T-helper 2 cell (primary cell): ENCODE measurements around the gene ACSL6.
A peak's percentile ranks its signal among the peaks of the same experiment; 100 is the strongest.

Experiments
- DNase-seq, 5 experiments: peaks; one replicate each; pipeline versions ENCODE4 v3.0.0 to v3.0.0-alpha.2; 2012 to 2022

The ACSL6 gene

DNA sequence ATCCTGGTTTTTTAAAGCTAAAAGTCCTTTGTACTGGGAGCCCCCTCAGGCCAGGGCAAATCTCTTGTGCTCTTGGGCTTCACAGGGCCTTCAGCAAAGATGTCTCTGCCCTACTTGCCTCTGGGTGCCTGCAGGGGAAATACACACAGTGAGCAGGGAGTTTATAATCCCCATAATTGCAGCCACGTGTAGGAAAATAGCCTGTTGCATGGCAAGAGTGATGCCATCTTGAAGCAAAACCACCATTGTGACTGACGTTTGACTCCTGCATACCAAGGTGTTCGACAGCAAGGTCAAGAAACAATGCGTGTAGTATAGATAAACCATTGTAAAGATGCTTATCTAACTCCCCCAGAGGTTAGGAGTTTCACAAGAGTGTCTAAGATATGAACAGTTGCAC, 37.6 kb upstream of the ACSL6 start:
- DNase-seq, result peak in 1 of 5 experiments; percentile 30

DNA sequence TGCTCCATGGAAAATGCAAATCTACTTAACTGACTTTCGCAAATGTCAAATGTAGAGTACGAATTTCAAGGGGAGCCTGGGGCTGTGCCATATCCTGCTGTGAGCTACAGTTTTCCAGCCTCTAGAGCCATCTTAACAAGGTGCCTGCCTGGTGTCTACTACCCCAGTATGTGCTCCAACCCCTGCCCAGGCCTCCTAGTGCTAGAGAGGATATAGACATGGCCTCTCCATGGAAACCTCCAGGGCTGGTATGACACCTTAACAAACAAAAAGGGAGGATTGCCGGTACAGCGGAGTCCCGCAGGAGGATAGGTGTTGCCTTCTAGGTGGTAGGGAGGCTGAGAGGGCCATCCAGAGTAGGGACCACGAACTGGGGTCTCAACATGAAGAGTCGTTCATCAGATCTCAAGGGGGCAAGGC, 35.4 kb upstream of the ACSL6 start:
- DNase-seq, result no peak

GRCh38 chr5:132044207-132044606, 32.7 kb upstream of the ACSL6 start:
- DNase-seq, result no peak

DNA sequence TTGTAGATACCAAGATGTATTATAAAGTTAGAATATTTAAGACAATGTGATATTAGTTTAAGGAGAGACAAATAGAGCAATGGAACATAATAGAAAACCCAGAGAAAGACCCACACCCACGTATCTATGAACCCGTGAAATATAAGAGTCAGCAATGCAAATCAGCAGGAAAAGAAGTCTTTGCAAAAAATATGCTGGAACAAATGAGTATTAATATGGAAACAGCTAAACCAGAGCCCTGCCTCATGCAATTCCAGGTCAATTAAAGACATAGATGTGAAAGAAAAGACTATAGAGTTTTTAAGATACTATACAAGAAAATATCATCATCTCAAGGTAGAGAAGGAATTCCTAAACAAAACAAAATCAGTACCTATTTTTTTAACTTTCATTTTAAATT, 25.9 kb upstream of the ACSL6 start:
- no peak for DNase-seq

GRCh38 chr5:132033122-132033521, 21.7 kb upstream of the ACSL6 start:
- DNase-seq, result no peak

- no peak for DNase-seq
Measured at GRCh38 chr5:132032196-132032595, 20.7 kb upstream of the ACSL6 start.

- DNase-seq, result no peak
Measured at GRCh38 chr5:132030610-132031009, 19.2 kb upstream of the ACSL6 start.

DNA sequence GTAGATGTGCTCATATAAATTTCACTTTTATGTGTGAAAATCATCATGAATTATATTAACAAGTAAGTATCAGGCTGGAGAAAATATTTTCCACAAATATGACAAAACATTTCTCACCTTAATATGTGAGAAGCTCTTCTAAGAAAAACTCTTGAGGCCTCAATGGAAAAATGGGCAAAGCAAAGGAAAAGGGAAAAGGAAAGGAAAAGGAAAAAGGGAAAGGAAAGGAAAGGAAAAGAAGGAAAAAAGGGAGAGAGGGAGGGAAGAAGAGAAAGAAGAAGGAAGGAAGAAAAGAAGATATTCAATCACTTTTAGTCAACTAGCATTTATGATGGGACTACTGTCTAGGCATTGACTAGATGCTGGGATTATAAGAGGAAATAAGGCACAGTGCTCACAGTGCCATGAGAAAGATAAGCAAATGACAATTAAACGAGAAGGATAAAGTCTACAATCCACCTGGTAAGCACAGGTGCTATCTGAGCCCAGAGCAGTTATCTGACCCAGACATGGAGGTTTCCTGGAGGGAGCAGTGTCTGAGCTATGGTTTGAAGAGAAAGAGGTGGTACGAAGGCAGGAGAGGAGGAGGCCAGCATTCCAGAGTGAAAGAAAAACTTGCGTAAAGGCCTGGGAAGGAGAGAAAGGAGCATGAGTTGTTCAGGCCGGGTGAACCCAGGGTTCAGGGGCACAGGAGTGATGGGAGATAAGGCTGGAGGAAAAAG, 18.3 kb upstream of the ACSL6 start:
- DNase-seq, result no peak

DNA sequence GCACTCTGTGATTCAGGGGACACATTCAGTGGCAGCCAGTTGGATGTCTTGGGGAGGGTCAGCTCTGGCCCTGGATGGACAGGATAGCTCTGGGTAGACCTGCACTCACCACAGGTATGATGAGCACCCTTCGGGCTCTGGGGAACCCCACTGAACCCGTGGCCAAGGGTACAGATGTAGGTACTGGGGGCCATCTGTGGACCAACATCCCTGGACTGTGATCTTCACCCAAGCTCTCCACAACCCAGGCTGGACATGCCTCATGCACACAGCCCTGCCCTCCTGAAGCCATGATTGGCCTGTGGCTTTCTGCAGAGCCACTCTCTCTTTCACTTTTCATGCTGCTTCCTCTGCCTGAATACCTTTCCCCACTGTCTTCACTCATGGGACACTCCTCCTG, 15.6 kb upstream of the ACSL6 start:
- no peak for DNase-seq

- peak in 2 of 5 experiments; percentile 74 to 82 for DNase-seq
Measured at GRCh38 chr5:132026516-132027008, 15.1 kb upstream of the ACSL6 start.

GRCh38 chr5:132025403-132025971, 14.0 kb upstream of the ACSL6 start:
- DNase-seq, result no peak

DNA sequence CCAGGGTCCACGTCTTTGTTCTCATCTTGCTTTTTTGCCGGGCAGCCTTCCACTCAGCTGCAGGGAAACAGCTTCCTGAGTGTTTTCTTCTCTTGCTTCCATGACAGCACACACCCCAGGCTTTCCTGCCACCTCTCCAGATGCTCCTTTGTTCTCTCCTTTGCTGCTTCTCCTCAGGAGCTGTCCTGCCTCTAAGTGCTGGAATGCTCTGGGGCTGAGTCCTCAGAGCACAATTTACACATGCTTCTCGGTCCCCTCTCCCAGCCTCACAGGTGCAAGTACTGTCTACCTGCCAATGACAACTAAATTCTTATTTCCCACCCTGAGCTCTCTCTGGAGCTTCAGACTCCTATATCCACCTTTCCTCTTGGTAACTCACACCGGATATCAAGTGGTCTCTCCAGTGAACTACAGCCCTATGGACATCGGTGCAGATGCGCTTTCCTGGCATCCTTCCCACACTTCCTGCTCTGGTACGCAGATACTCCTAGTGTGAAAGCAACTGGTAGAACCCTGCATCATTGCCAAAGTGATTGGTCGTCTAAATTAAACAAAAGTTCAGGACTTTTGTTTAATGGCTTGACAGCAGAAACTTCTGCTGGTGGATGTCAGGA, 13.4 kb upstream of the ACSL6 start:
- no peak for DNase-seq

- DNase-seq, result no peak
Measured at GRCh38 chr5:132024117-132024435, 12.6 kb upstream of the ACSL6 start.

DNA sequence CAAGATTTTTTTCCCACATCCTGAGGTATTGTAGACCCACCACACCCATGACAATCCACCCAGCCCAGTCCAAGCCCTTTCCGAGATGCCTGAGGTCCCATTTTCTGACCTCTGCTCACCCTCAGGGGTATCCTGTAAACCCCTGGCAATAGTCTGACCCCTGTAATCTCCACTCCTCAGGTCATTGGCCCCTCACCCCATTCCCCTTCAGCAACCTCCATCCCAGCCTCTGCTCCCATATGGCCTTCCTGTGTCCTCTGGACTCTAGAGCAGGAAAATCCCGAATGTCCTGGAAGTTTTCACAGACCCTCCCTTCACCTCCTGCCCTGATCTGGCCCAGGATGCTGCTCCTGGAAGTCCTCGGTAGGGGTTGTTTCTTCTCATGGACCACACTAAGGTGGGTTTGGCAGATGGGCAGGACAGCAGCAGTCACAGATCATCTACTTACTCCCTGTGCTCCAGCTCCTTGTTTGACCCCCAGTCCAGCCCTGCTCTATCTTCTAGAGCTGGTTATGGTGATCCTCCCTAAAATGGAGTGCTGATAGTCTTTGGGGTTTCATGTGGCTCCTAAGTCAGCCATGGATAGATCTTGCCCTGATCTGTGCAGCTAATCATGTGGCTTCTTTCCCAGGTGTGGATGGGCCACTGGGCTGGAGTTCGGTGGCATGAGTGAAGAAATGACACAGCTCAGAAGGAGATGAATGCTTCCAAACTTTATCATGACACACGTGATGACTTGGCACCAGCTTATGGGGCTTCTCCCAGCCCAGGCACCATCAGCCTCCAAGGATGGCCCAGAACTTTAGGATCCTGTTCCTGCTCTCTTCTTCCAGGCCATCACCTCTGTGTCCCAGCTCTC, 12.0 kb upstream of the ACSL6 start:
- DNase-seq, result no peak

- no peak for DNase-seq
Measured at GRCh38 chr5:132022737-132023136, 11.3 kb upstream of the ACSL6 start.

- DNase-seq, result no peak
Measured at GRCh38 chr5:132021654-132022053, 10.2 kb upstream of the ACSL6 start.

DNA sequence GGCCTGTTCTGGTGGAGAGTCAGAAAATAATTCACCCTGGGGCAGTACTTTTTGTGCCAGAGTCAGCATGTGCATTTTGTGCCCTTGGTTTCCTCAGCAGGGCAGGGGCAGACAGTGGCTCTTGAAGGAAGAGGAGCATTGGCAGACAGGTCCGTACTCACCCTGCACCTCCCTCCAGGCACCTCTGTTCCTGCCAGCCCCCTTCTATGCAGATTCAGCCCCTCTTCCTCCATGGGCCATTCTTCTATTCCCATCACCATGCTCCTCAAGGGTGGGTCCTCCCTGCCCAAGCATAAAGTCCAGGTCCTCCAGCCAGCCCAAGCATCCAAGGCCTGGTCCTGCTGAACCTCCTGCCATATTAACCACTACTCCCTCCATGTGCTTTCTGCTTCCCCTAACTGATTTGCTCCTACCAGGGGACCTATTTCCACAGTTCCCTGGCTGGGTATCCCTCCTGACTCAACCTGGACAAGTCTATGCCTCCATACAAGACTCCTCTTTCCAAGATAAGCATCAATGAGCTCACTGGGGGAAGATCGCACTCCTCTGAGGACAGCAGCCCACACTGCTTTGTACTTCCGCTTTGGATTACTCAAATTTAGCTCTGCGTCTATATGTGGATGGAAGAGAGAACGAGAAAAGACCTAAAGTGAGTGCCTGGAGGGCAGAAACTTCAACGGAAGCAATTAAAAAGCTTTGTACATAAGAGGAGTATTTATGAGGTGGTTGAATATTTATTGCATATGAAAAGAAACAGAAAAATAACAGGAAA, 9.3 kb upstream of the ACSL6 start:
- peak in 1 of 5 experiments; percentile 35 for DNase-seq

GRCh38 chr5:132019857-132020555, 8.5 kb upstream of the ACSL6 start:
- peak in 4 of 5 experiments; percentile 48 to 97 (median 68) for DNase-seq

DNA sequence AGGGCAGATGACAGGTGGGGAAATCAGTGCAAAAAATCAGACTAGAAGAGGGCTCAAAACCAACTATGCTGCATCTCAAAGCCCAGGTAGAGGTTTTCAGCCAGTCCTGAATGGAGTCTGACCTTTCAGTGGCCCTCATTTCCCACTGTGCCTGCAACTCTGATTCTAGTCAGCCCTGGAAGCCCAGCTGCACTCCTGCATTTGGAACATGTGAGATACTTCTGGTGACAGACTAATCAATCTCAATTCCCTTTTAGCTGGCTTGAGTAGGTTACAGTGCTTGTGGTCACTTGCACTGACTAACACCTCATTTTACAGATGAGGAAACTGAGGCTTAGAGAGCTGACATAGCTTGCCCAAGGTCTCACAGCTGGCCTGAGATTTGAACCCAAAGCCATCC, 7.9 kb upstream of the ACSL6 start:
- DNase-seq, result no peak

DNA sequence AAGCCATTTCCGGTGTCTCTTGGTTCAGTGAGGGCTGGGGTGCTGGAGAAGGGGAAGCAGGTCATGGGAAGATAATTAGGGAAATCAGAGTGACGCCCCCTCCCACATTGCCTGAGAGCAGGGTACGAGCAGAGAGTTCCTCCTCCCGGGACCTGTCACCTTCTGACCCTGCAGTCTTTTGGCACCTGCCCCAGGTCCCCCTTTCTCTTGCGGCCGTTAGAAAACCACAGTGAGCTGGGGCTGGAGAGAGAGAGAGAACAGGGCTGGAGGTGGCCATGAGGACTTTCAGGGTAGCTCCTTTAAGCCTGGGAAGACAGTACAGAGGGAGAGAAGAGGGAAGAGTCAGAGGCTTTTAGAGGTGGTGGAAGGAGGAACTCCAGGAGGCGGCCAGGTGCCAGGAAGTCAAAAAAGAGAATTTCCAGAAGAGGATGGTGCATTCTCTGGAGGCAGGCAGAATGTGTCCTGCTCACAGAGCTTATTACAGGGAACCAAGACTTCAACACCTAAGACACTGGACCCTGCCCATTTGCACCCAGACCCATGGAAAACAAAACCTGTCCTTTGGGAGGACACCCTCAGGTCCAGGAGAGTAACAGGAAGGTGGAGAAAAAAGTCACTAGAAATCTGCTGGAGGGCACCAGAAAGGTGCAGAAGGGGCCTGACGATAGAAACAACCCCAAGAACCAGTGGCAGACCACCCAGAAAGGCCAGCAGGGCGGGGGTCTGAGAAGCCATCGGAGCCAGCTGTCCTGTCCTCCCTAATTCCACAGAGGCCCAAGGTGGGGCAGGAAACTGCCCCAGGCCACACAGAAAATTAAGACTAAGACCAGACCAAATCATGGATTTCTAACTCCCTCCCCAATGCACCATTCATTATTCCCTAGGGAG, 6.5 kb upstream of the ACSL6 start:
- DNase-seq, result no peak

GRCh38 chr5:132017316-132017715, 5.9 kb upstream of the ACSL6 start:
- DNase-seq, result no peak
